H1 (cell line): ENCODE measurements around the gene EFHD1. TPM values are rescaled to one million over a fixed set of nuclear protein-coding genes. Genes with fewer than 3 reads are reported as not detected.

Experiments
- CTCF ChIA-PET: fragments of 300-600 bp; sonication (Branson Sonifier 250); formaldehyde crosslinking; loops from one replicate; lab custom pipeline; 2021; ENCODE audit not compliant: partially characterized antibody; lab: Charles Lee
- POLR2A ChIA-PET: fragments of 300-600 bp; sonication (Branson Sonifier 250); formaldehyde crosslinking; loops from one replicate; lab custom pipeline; 2021; ENCODE audit warnings: inconsistent platforms; ENCODE audit not compliant: partially characterized antibody; lab: Charles Lee
- DNase-seq, 2 experiments: peaks; one replicate each; pipeline versions ENCODE4 v3.0.0 to v3.0.0-alpha.2; 2010 to 2022; ENCODE audit warnings: low spot score in 2 of 2, low read depth in 1 of 2, mixed read lengths in 1 of 2
- FAIRE-seq: peaks from 2 replicates; lab custom pipeline; 2011; peaks lifted over from hg19 to GRCh38; lab: Jason Lieb, UNC
- H2AFZ ChIP-seq: 2 replicates; pipeline ENCODE4 v1.8.1; 2012; ENCODE audit warnings: low read length, inconsistent platforms
- H2AK5ac ChIP-seq: 2 replicates; pipeline ENCODE4 v1.6.1; 2013; ENCODE audit warnings: low read depth, low read length
- H2BK120ac ChIP-seq: replicated peaks from 2 replicates; pipeline ENCODE3; 2013; ENCODE audit warnings: low read depth, low read length, inconsistent platforms
- H2BK12ac ChIP-seq: 2 replicates; pipeline ENCODE4 v1.6.1; 2013; ENCODE audit warnings: low read depth, low read length
- H2BK15ac ChIP-seq: 2 replicates; pipeline ENCODE4 v1.6.1; 2013; ENCODE audit warnings: low read length
- H2BK20ac ChIP-seq: 2 replicates; pipeline ENCODE4 v1.6.1; 2013; ENCODE audit warnings: low read length
- H2BK5ac ChIP-seq: 2 replicates; pipeline ENCODE4 v1.6.1; 2013; ENCODE audit warnings: low read depth, low read length
- H3K14ac ChIP-seq: 2 replicates; pipeline ENCODE4 v1.6.1; 2013; ENCODE audit warnings: inconsistent platforms; ENCODE audit not compliant: insufficient read length
- H3K18ac ChIP-seq: 2 replicates; pipeline ENCODE4 v1.6.1; 2013; ENCODE audit warnings: low read length; ENCODE audit errors: extremely low read depth
- H3K23ac ChIP-seq: 2 replicates; pipeline ENCODE4 v1.6.1; 2013; ENCODE audit warnings: inconsistent platforms; ENCODE audit not compliant: insufficient read length
- H3K23me2 ChIP-seq: 2 replicates; pipeline ENCODE4 v1.6.1; 2013; ENCODE audit warnings: low read depth, low read length
- H3K27ac ChIP-seq: 2 replicates; pipeline ENCODE4 v1.6.1; 2011; ENCODE audit warnings: low read depth, low read length, inconsistent platforms
- H3K27me3 ChIP-seq, 4 experiments: replicated peaks in 1 of 4; 1 replicate in 1 of 4; 2 replicates in 3 of 4; pipeline versions ENCODE4 v1.6.1 to v1.8.1; 2011 to 2013; ENCODE audit warnings: low read length in 3 of 4, mild to moderate bottlenecking in 3 of 4, inconsistent platforms in 2 of 4, mixed read lengths in 2 of 4, moderate library complexity in 1 of 4; ENCODE audit not compliant: control insufficient read depth in 3 of 4, insufficient read depth in 3 of 4; ENCODE audit errors: extremely low read depth in 1 of 4
- H3K36me3 ChIP-seq, 4 experiments: 2 replicates each; pipeline versions ENCODE4 v1.6.1 to v1.8.1; 2011 to 2013; ENCODE audit warnings: mild to moderate bottlenecking in 4 of 4, low read length in 3 of 4, moderate library complexity in 2 of 4, control low read depth in 1 of 4, inconsistent platforms in 1 of 4; ENCODE audit not compliant: insufficient read depth in 4 of 4, control insufficient read depth in 2 of 4
- H3K4ac ChIP-seq: replicated peaks from 2 replicates; pipeline ENCODE3; 2013; ENCODE audit warnings: low read length, low read depth, mixed read lengths, inconsistent platforms; ENCODE audit not compliant: insufficient read length
- H3K4me1 ChIP-seq, 4 experiments: replicated peaks in 1 of 4; 1 replicate in 1 of 4; 2 replicates in 3 of 4; pipeline versions ENCODE4 v1.6.1 to v1.8.1; 2011 to 2013; ENCODE audit warnings: low read length in 3 of 4, inconsistent platforms in 2 of 4, mixed read lengths in 1 of 4; ENCODE audit not compliant: insufficient read depth in 4 of 4, control insufficient read depth in 3 of 4
- H3K4me2 ChIP-seq, 2 experiments: 2 replicates each; pipeline versions ENCODE4 v1.6.1 to v1.8.1; 2011 to 2013; ENCODE audit warnings: low read depth in 2 of 2, low read length in 2 of 2, control low read depth in 1 of 2, inconsistent platforms in 1 of 2, mild to moderate bottlenecking in 1 of 2; ENCODE audit not compliant: insufficient read depth in 1 of 2
- H3K4me3 ChIP-seq, 4 experiments: fragments of 200-600, 300-600 bp in 1 of 4; sonication (generic), shearing (Covaris generic), sonication (Bioruptor Twin) in 1 of 4; 2 replicates each; pipeline versions ENCODE4 v1.5.1 to v1.8.1; 2011 to 2016; ENCODE audit warnings: low read length in 4 of 4, low read depth in 3 of 4, control low read depth in 2 of 4, inconsistent platforms in 2 of 4, mild to moderate bottlenecking in 2 of 4, mixed read lengths in 1 of 4, moderate library complexity in 1 of 4; ENCODE audit not compliant: insufficient read depth in 2 of 4; ENCODE audit errors: extremely low read depth in 1 of 4
- H3K56ac ChIP-seq: replicated peaks from 2 replicates; pipeline ENCODE3; 2013; ENCODE audit warnings: low read depth, mild to moderate bottlenecking, mixed read lengths, low read length, inconsistent platforms; ENCODE audit not compliant: insufficient read length
- H3K79me1 ChIP-seq: 2 replicates; pipeline ENCODE4 v1.6.1; 2013; ENCODE audit warnings: low read depth, low read length, control low read depth
- H3K79me2 ChIP-seq, 2 experiments: 2 replicates each; pipeline versions ENCODE4 v1.6.1 to v1.8.1; 2012 to 2013; ENCODE audit warnings: low read length in 2 of 2, mild to moderate bottlenecking in 2 of 2, inconsistent platforms in 1 of 2; ENCODE audit not compliant: insufficient read depth in 2 of 2, control insufficient read depth in 1 of 2
- H3K9ac ChIP-seq, 4 experiments: replicated peaks in 1 of 4; 1 replicate in 1 of 4; 2 replicates in 3 of 4; pipeline versions ENCODE4 v1.6.1 to v1.8.1; 2011 to 2013; ENCODE audit warnings: low read depth in 3 of 4, low read length in 3 of 4, control low read depth in 2 of 4, mild to moderate bottlenecking in 2 of 4, moderate library complexity in 2 of 4, inconsistent platforms in 1 of 4; ENCODE audit errors: extremely low read depth in 1 of 4
- H3K9me3 ChIP-seq, 2 experiments: 2 replicates each; pipeline versions ENCODE4 v1.6.1 to v1.8.1; 2012 to 2013; ENCODE audit warnings: mild to moderate bottlenecking in 2 of 2, moderate library complexity in 2 of 2, control low read depth in 1 of 2, inconsistent platforms in 1 of 2, low read depth in 1 of 2, low read length in 1 of 2, mixed read lengths in 1 of 2; ENCODE audit not compliant: insufficient read depth in 2 of 2
- H4K20me1 ChIP-seq, 2 experiments: replicated peaks in 1 of 2; 2 replicates each; pipeline versions ENCODE3 to v1.8.1; 2011 to 2013; ENCODE audit warnings: inconsistent platforms in 2 of 2, low read length in 2 of 2, mild to moderate bottlenecking in 1 of 2; ENCODE audit not compliant: insufficient read depth in 2 of 2, control insufficient read depth in 1 of 2
- H4K5ac ChIP-seq: 2 replicates; pipeline ENCODE4 v1.6.1; 2013; ENCODE audit warnings: low read length, low read depth, mixed read lengths, inconsistent platforms; ENCODE audit not compliant: insufficient read length
- H4K8ac ChIP-seq: 2 replicates; pipeline ENCODE4 v1.8.0; 2013; ENCODE audit warnings: mild to moderate bottlenecking, moderate library complexity, low read length, inconsistent platforms; ENCODE audit not compliant: insufficient read depth; ENCODE audit errors: extremely low read depth
- H4K91ac ChIP-seq: replicated peaks from 2 replicates; pipeline ENCODE3; 2013; ENCODE audit warnings: low read length, mixed read lengths, inconsistent platforms; ENCODE audit not compliant: insufficient read length
- CHD2 ChIP-seq: IDR thresholded peaks from 2 replicates; pipeline ENCODE4 v1.6.1; 2012; ENCODE audit warnings: low read length, improper control_type of control experiment
- E2F6 ChIP-seq: IDR thresholded peaks from 2 replicates; pipeline ENCODE4 v1.6.1; 2012; ENCODE audit warnings: inconsistent platforms
- EZH2 ChIP-seq: fragments of 200-600 bp; sonication (generic); IDR thresholded peaks from 2 replicates; pipeline ENCODE4 v1.7.1; 2012; ENCODE audit warnings: low read depth, mild to moderate bottlenecking, moderate library complexity, low read length, inconsistent platforms; ENCODE audit not compliant: severe bottlenecking
- HDAC2 ChIP-seq, 2 experiments: fragments of 300-600 bp in 1 of 2; sonication (generic) in 1 of 2; IDR thresholded peaks; 2 replicates each; pipeline ENCODE4 v1.6.1; 2011 to 2012; ENCODE audit warnings: low read depth in 2 of 2, low read length in 2 of 2, mild to moderate bottlenecking in 2 of 2, moderate library complexity in 2 of 2, borderline replicate concordance in 1 of 2, inconsistent platforms in 1 of 2
- HDAC6 ChIP-seq: IDR thresholded peaks from one replicate; pipeline ENCODE4 v1.7.1; 2012; ENCODE audit warnings: low read depth, mild to moderate bottlenecking, inconsistent platforms, low read length, moderate library complexity
- KDM1A ChIP-seq: fragments of 200-600, 300-600 bp; sonication (generic); IDR thresholded peaks from 2 replicates; pipeline ENCODE4 v1.7.1; 2016; ENCODE audit warnings: mild to moderate bottlenecking, low read length, borderline replicate concordance
- MAX ChIP-seq: IDR thresholded peaks from 2 replicates; pipeline ENCODE4 v1.6.1; 2012; ENCODE audit warnings: inconsistent platforms
- RFX5 ChIP-seq: IDR thresholded peaks from 2 replicates; pipeline ENCODE4 v1.6.1; 2011; ENCODE audit warnings: low read depth, low read length, improper control_type of control experiment, borderline replicate concordance
- SUZ12 ChIP-seq: fragments of 200-600 bp; sonication (generic); IDR thresholded peaks from 2 replicates; pipeline ENCODE4 v1.6.1; 2012; ENCODE audit warnings: mild to moderate bottlenecking, inconsistent platforms, low read length, moderate library complexity, mixed read lengths
- WGBS, 2 experiments: shearing (Covaris generic) in 1 of 2; methylation state at CpG; one replicate each; pipeline versions ENCODE4 v1.1.6 to v1.1.7; 2013 to 2015; ENCODE audit warnings: low lambda C conversion rate in 2 of 2, mixed read lengths in 2 of 2, inconsistent platforms in 1 of 2, low coverage in 1 of 2, missing lambda C conversion rate in 1 of 2; ENCODE audit not compliant: insufficient replicate concordance in 2 of 2, insufficient coverage in 1 of 2, insufficient read length in 1 of 2; ENCODE audit errors: extremely low coverage in 1 of 2, missing lambda C conversion rate in 1 of 2; 5-methylcytosine and 5-hydroxymethylcytosine counted together
- polyA plus RNA-seq, 7 experiments: library from polyadenylated mRNA; depleted of rRNA in 3 of 7; stranded (reverse) in 5 of 7; unstranded in 2 of 7; fragments of >200 nt in 5 of 7; fragments of 200-250 nt in 2 of 7; gene quantifications; 1 replicate in 5 of 7; 2 replicates in 1 of 7; 4 replicates in 1 of 7; pipeline versions ENCODE4 v1.2.1 to v1.2.3, GENCODE V29; 2011 to 2013; ENCODE audit warnings: missing spikeins in 2 of 7, mixed read lengths in 2 of 7
- total RNA-seq: library from RNA; stranded (reverse); fragmentation: NEBNext Ultra II Directional; extraction: Animal tissue kit (Norgen Biotek cat#: 25700); gene quantifications from 2 replicates; pipeline ENCODE4 v1.2.1, GENCODE V29; 2021

EFHD1 gene
- total and polyA plus RNA-seq, 2 of the 8 experiments (the other 6 are each of a cell fraction or from before 2014, with no cell fraction given): 3.4 to 4.5 TPM

- H4K20me1 ChIP-seq: peaks cover 0 to 1% of the 10 kb centered on the region in 2 experiments
- POLR2A ChIA-PET: interaction anchor here (0.6 to 0.9 kb wide), 2 partner anchors 24 to 190 kb away, joined by 3 read pairs; no protein-coding TSS in a partner anchor
- 11% methylated on average over 40 of the region's 61 CpGs; no CpG with 5 or more reads in 1 of the 2 experiments for WGBS, 2 experiments
These were observed 1.1 kb downstream of the EFHD1 start for GRCh38 chr2:232634206-232635150.

More at GRCh38 chr2:232634206-232635150, 1.1 kb downstream of the EFHD1 start:
- TF ChIP-seq HDAC2 (IDR thresholded peaks at IDR 0.05; ENCODE audit: borderline replicate concordance in 1 of 2, low read depth in 2 of 2, low read length in 2 of 2) (peak; percentile 1 to 87; a peak in 2 of 4 replicates), EZH2 (peak; percentile 56), MAX (peak; percentile 70), HDAC6 (no peak), CHD2 (no peak), KDM1A (peak; percentile 96; the same call in 1 of the 2 replicates), SUZ12 (peak; percentile 66), E2F6 (peak; percentile 66; the same call in 1 of the 2 replicates), RFX5 (no peak)
- TF ChIP-seq, all 59 proteins: peak for 6
- DNase-seq: peak in 1 of 2 experiments; percentile 67
- Histone ChIP-seq H3K4me1 (peaks cover 0 to 9% (median 1%) of the 10 kb centered on the region in 4 experiments; a peak in 4 of 7 replicates), H3K9ac (no peak overlapping the region), H3K27me3 (peaks cover 21 to 51% (median 41%) of the 10 kb centered on the region in 4 experiments), H3K18ac (no peak overlapping the region), H4K91ac (no peak overlapping the region), H2BK12ac (no peak overlapping the region; the same call in 1 of the 2 replicates), H3K79me2 (no peaks in the 10 kb centered on the region), H4K8ac (peak overlapping the region; percentile 22; the same call in 1 of the 2 replicates), H3K4me3 (peak overlapping the region; percentile 54 to 82 (median 58)), H3K23me2 (peaks cover 10% of the 10 kb centered on the region; the same call in 1 of the 2 replicates), H3K36me3 (no peaks in the 10 kb centered on the region), H3K56ac (no peak overlapping the region), H2BK5ac (no peak overlapping the region), H2BK120ac (no peak overlapping the region), H3K27ac (no peak overlapping the region), H2BK20ac (no peak overlapping the region), H2AK5ac (no peak overlapping the region), H4K5ac (no peak overlapping the region), H2BK15ac (no peak overlapping the region), H3K9me3 (no peaks in the 10 kb centered on the region), H3K4me2 (peak overlapping the region; percentile 72 to 80), H3K23ac (no peak overlapping the region), H3K14ac (no peak overlapping the region), H2AFZ (no peak overlapping the region; the same call in 1 of the 2 replicates), H3K79me1 (no peaks in the 10 kb centered on the region), H3K4ac (no peak overlapping the region)
- CTCF ChIA-PET: interaction anchor here (0.6 to 1.6 kb wide), 4 partner anchors 9 to 82 kb away, joined by 3 to 5 read pairs (median 4); no protein-coding TSS in a partner anchor
- FAIRE-seq: no peak
